Measurements from ENCODE around the gene UBE2J2. TPM values are rescaled to one million over a fixed set of nuclear protein-coding genes. Genes with fewer than 3 reads are reported as not detected.

UBE2J2 gene
- total and polyA plus RNA-seq, 2 experiments from 2014 or later = 47.1 to 70.2 TPM

DNA sequence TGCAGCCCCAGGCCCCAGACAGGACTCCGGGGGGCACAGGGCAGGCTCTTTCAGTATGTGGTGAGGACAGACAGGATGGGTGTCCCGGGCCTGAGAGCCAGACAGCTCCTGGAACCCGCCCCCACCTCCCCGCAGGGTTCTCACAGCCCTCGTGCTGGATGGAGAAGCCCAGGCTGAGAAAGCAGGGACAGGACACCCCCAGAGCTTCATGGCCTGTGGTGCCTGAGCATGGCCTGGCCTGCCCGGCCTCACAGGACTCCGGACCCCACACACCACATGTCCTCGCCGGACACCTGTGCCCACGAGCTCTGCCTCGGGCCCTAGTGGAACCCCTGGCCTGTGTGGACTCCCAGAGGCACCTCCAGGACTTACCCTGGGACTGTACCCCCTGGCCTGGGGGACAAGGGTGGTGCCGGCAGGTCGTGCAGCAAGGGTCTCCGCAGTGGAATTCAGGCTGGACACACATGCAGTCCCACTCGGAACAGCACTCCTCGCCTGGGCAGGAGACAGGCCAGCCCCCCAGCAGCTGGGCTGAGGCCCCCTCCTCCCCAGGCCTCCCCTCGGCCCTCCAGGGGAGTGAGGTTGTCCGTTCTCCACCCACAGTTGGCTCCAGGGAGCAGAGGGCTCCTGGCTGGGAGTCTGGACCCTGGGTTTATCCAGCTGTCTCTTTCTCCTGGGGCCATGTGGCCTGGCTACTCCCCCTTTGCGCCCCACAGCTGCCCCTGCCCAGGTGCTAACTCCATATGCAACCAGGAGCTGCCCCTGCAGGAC, 68.5 kb downstream of the UBE2J2 start:
- ATAC-seq (no peak), DNase-seq (ENCODE audit: low spot score) (no peak)
- Histone ChIP-seq H4K20me1 (replicated peaks; ENCODE audit: insufficient read depth) (no peaks in the 10 kb centered on the region), H3K27me3 (ENCODE audit: insufficient read depth) (peaks cover 13% of the 10 kb centered on the region; the same call in 1 of the 2 replicates), H3K4me2 (no peak overlapping the region), H2AFZ (no peak overlapping the region; the same call in 1 of the 2 replicates), H3F3A (replicated peaks; ENCODE audit: low read depth) (no peaks in the 10 kb centered on the region), H3K79me2 (replicated peaks; ENCODE audit: insufficient read depth) (no peaks in the 10 kb centered on the region), H3K36me3 (ENCODE audit: insufficient read depth) (no peaks in the 10 kb centered on the region), H3K4me3 (no peak overlapping the region), H3K27ac (ENCODE audit: low read depth) (no peak overlapping the region), H3K9me2 (ENCODE audit: insufficient read depth) (no peaks in the 10 kb centered on the region), H3K4me1 (ENCODE audit: insufficient read depth) (no peaks in the 10 kb centered on the region)
- no peaks in the 10 kb centered on the region; the same call in 2 of the 3 replicates for H3K9me3 Mint-ChIP-seq
- peaks cover 10% of the 10 kb centered on the region for H3K27me3 Mint-ChIP-seq (ENCODE audit: insufficient read depth, low read depth, poor library complexity)
- no peak overlapping the region for H3K27ac Mint-ChIP-seq
- no peaks in the 10 kb centered on the region; the same call in 2 of the 3 replicates for H3K4me1 Mint-ChIP-seq
- TF ChIP-seq EZH2phosphoT487 (IDR thresholded peaks at IDR 0.05; ENCODE audit: unreplicated experiment) (no peak), STAT1 (IDR thresholded peaks at IDR 0.05; ENCODE audit: unreplicated experiment) (no peak), ZNF331 (CRISPR knock-in tag; IDR thresholded peaks at IDR 0.05; ENCODE audit: low read depth) (no peak), JUNB (IDR thresholded peaks at IDR 0.05; ENCODE audit: unreplicated experiment) (no peak)
- TF ChIP-seq, protein P1, sequence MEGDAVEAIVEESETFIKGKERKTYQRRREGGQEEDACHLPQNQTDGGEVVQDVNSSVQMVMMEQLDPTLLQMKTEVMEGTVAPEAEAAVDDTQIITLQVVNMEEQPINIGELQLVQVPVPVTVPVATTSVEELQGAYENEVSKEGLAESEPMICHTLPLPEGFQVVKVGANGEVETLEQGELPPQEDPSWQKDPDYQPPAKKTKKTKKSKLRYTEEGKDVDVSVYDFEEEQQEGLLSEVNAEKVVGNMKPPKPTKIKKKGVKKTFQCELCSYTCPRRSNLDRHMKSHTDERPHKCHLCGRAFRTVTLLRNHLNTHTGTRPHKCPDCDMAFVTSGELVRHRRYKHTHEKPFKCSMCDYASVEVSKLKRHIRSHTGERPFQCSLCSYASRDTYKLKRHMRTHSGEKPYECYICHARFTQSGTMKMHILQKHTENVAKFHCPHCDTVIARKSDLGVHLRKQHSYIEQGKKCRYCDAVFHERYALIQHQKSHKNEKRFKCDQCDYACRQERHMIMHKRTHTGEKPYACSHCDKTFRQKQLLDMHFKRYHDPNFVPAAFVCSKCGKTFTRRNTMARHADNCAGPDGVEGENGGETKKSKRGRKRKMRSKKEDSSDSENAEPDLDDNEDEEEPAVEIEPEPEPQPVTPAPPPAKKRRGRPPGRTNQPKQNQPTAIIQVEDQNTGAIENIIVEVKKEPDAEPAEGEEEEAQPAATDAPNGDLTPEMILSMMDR (conservative IDR thresholded peaks at IDR 0.05; ENCODE audit: low read depth in 2 of 2) = no peak
- no peak overlapping the region for H3K4me3 Mint-ChIP-seq
- H3K36me3 Mint-ChIP-seq (ENCODE audit: low read depth) = no peaks in the 10 kb centered on the region

DNA sequence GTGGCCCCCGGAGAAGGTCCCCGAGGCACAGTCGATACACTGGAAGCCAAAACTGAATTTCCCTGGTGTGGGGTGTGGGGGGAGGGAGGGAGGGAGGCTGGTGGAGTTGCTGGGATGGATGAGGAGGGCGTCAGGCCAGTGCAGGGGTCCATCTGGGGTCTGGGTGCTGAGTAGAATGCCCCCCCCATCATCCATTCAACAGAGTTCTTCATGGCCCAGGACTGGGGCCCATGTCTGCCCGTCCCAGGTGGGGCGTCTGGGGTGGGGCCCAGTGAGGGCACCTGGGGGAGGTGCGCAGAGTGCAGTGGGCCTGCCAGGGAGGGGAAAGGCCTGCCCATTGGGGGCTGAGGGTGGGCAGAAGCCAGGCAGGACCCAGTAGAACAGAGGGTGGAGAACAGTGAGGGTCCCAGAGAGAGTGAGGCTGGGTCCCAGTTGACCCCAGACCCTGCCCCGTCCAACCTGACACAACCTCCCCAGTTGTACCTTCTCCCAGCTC, 69.2 kb downstream of the UBE2J2 start:
- H3K4me1 ChIP-seq (ENCODE audit: insufficient read depth) = no peaks in the 10 kb centered on the region
- DNase-seq (ENCODE audit: low spot score) (no peak), ATAC-seq (no peak)
- no peaks in the 10 kb centered on the region for H3F3A ChIP-seq (replicated peaks; ENCODE audit: low read depth)
- H3K9me2 ChIP-seq (ENCODE audit: insufficient read depth) = no peaks in the 10 kb centered on the region
- H3K27me3 ChIP-seq (ENCODE audit: insufficient read depth) = peaks cover 13% of the 10 kb centered on the region; the same call in 1 of the 2 replicates
- Mint-ChIP-seq H3K27ac (no peak overlapping the region), H3K36me3 (ENCODE audit: low read depth) (no peaks in the 10 kb centered on the region), H3K4me3 (no peak overlapping the region), H3K9me3 (no peaks in the 10 kb centered on the region; the same call in 2 of the 3 replicates), H3K27me3 (ENCODE audit: insufficient read depth, low read depth, poor library complexity) (peaks cover 10% of the 10 kb centered on the region), H3K4me1 (no peaks in the 10 kb centered on the region; the same call in 2 of the 3 replicates)
- H3K4me3 ChIP-seq = no peak overlapping the region
- H3K27ac ChIP-seq (ENCODE audit: low read depth) = no peak overlapping the region
- no peak overlapping the region for H2AFZ ChIP-seq
- H3K79me2 ChIP-seq (replicated peaks; ENCODE audit: insufficient read depth) = no peaks in the 10 kb centered on the region
- no peaks in the 10 kb centered on the region for H3K36me3 ChIP-seq (ENCODE audit: insufficient read depth)
- no peak for TF ChIP-seq CREB1 (CRISPR knock-in tag; IDR thresholded peaks at IDR 0.05; ENCODE audit: low read depth)
- TF ChIP-seq STAT1 (IDR thresholded peaks at IDR 0.05; ENCODE audit: unreplicated experiment) = no peak
- TF ChIP-seq, protein P2, sequence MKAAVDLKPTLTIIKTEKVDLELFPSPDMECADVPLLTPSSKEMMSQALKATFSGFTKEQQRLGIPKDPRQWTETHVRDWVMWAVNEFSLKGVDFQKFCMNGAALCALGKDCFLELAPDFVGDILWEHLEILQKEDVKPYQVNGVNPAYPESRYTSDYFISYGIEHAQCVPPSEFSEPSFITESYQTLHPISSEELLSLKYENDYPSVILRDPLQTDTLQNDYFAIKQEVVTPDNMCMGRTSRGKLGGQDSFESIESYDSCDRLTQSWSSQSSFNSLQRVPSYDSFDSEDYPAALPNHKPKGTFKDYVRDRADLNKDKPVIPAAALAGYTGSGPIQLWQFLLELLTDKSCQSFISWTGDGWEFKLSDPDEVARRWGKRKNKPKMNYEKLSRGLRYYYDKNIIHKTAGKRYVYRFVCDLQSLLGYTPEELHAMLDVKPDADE (IDR thresholded peaks at IDR 0.05) = no peak
- TF ChIP-seq ZNF331 (CRISPR knock-in tag; IDR thresholded peaks at IDR 0.05; ENCODE audit: low read depth) = no peak
- H3K4me2 ChIP-seq = no peak overlapping the region
- H4K20me1 ChIP-seq (replicated peaks; ENCODE audit: insufficient read depth) = no peaks in the 10 kb centered on the region

Small RNAs within 50 kb of the gene (microRNA-seq; reads per million reads assigned to microRNA genes)
- gene MIR6726 = not detected
- gene MIR6727 = not detected

Small RNAs within 50 kb of the gene (small RNA-seq; reads per million reads assigned to genes)
- not detected for gene MIR6726 (ENCODE audit: low replicate concordance)

Other genes with a start within 250 kb of the UBE2J2 start
- not detected in 2 replicates for gene RNF223, start 199.5 kb downstream of the UBE2J2 start, total RNA-seq (2014; rRNA removed; shearing (Covaris generic))
- gene RNF223, start 199.5 kb downstream of the UBE2J2 start, polyA plus RNA-seq (2016; fragmentation: Nextera tagmentation; extraction: Ambion mirVana) = not detected in 2 replicates
- gene C1orf159, start 157.8 kb downstream of the UBE2J2 start, total RNA-seq (2014; rRNA removed; shearing (Covaris generic)) = 21.3 and 21.5 TPM in 2 replicates
- 9.6 and 9.9 TPM in 2 replicates for gene C1orf159, start 157.8 kb downstream of the UBE2J2 start, polyA plus RNA-seq (2016; fragmentation: Nextera tagmentation; extraction: Ambion mirVana)
- gene TTLL10, start 100.0 kb downstream of the UBE2J2 start, total RNA-seq (2014; rRNA removed; shearing (Covaris generic)) = 0.45 TPM in 1 of 2 replicates, not detected in the other
- not detected in 2 replicates for gene TTLL10, start 100.0 kb downstream of the UBE2J2 start, polyA plus RNA-seq (2016; fragmentation: Nextera tagmentation; extraction: Ambion mirVana)
- gene TNFRSF18, start 67.3 kb downstream of the UBE2J2 start, total RNA-seq (2014; rRNA removed; shearing (Covaris generic)) = 0.58 and 1.5 TPM in 2 replicates
- gene TNFRSF18, start 67.3 kb downstream of the UBE2J2 start, polyA plus RNA-seq (2016; fragmentation: Nextera tagmentation; extraction: Ambion mirVana) = 0.56 and 1.1 TPM in 2 replicates
- gene TNFRSF4, start 59.7 kb downstream of the UBE2J2 start, total RNA-seq (2014; rRNA removed; shearing (Covaris generic)) = not detected in 2 replicates
- not detected in 2 replicates for gene TNFRSF4, start 59.7 kb downstream of the UBE2J2 start, polyA plus RNA-seq (2016; fragmentation: Nextera tagmentation; extraction: Ambion mirVana)
- 51.6 and 62.6 TPM in 2 replicates for gene SDF4, start 41.9 kb downstream of the UBE2J2 start, total RNA-seq (2014; rRNA removed; shearing (Covaris generic))
- gene SDF4, start 41.9 kb downstream of the UBE2J2 start, polyA plus RNA-seq (2016; fragmentation: Nextera tagmentation; extraction: Ambion mirVana) = 45.0 and 49.2 TPM in 2 replicates
- 26.5 and 33.5 TPM in 2 replicates for gene B3GALT6, start 41.6 kb downstream of the UBE2J2 start, total RNA-seq (2014; rRNA removed; shearing (Covaris generic))
- gene B3GALT6, start 41.6 kb downstream of the UBE2J2 start, polyA plus RNA-seq (2016; fragmentation: Nextera tagmentation; extraction: Ambion mirVana) = 5.5 and 9.3 TPM in 2 replicates
- gene C1QTNF12, start 27.1 kb downstream of the UBE2J2 start, total RNA-seq (2014; rRNA removed; shearing (Covaris generic)) = 3.0 and 4.1 TPM in 2 replicates
- gene C1QTNF12, start 27.1 kb downstream of the UBE2J2 start, polyA plus RNA-seq (2016; fragmentation: Nextera tagmentation; extraction: Ambion mirVana) = 4.1 and 4.2 TPM in 2 replicates
- gene SCNN1D, start 6.6 kb upstream of the UBE2J2 start, total RNA-seq (2014; rRNA removed; shearing (Covaris generic)) = 0.70 and 1.4 TPM in 2 replicates
- 1.7 and 1.8 TPM in 2 replicates for gene SCNN1D, start 6.6 kb upstream of the UBE2J2 start, polyA plus RNA-seq (2016; fragmentation: Nextera tagmentation; extraction: Ambion mirVana)
- 27.7 and 31.9 TPM in 2 replicates for gene ACAP3, start 34.1 kb upstream of the UBE2J2 start, total RNA-seq (2014; rRNA removed; shearing (Covaris generic))
- gene ACAP3, start 34.1 kb upstream of the UBE2J2 start, polyA plus RNA-seq (2016; fragmentation: Nextera tagmentation; extraction: Ambion mirVana) = 6.4 and 8.1 TPM in 2 replicates
- gene PUSL1, start 34.7 kb upstream of the UBE2J2 start, total RNA-seq (2014; rRNA removed; shearing (Covaris generic)) = 49.9 and 55.8 TPM in 2 replicates
- 41.5 and 43.9 TPM in 2 replicates for gene PUSL1, start 34.7 kb upstream of the UBE2J2 start, polyA plus RNA-seq (2016; fragmentation: Nextera tagmentation; extraction: Ambion mirVana)
- gene INTS11, start 50.8 kb upstream of the UBE2J2 start, total RNA-seq (2014; rRNA removed; shearing (Covaris generic)) = 140 and 161 TPM in 2 replicates
- 102 and 110 TPM in 2 replicates for gene INTS11, start 50.8 kb upstream of the UBE2J2 start, polyA plus RNA-seq (2016; fragmentation: Nextera tagmentation; extraction: Ambion mirVana)
- 12.9 and 13.5 TPM in 2 replicates for gene CPTP, start 50.9 kb upstream of the UBE2J2 start, total RNA-seq (2014; rRNA removed; shearing (Covaris generic))
- gene CPTP, start 50.9 kb upstream of the UBE2J2 start, polyA plus RNA-seq (2016; fragmentation: Nextera tagmentation; extraction: Ambion mirVana) = 8.1 and 8.2 TPM in 2 replicates
- 0.14 TPM in 1 of 2 replicates, not detected in the other for gene TAS1R3, start 57.4 kb upstream of the UBE2J2 start, total RNA-seq (2014; rRNA removed; shearing (Covaris generic))
- 0.12 TPM in 1 of 2 replicates, not detected in the other for gene TAS1R3, start 57.4 kb upstream of the UBE2J2 start, polyA plus RNA-seq (2016; fragmentation: Nextera tagmentation; extraction: Ambion mirVana)
- gene DVL1, start 75.6 kb upstream of the UBE2J2 start, total RNA-seq (2014; rRNA removed; shearing (Covaris generic)) = 62.7 and 69.7 TPM in 2 replicates
- gene DVL1, start 75.6 kb upstream of the UBE2J2 start, polyA plus RNA-seq (2016; fragmentation: Nextera tagmentation; extraction: Ambion mirVana) = 13.5 and 15.4 TPM in 2 replicates
- gene MXRA8, start 84.7 kb upstream of the UBE2J2 start, total RNA-seq (2014; rRNA removed; shearing (Covaris generic)) = 11.7 and 17.2 TPM in 2 replicates
- gene MXRA8, start 84.7 kb upstream of the UBE2J2 start, polyA plus RNA-seq (2016; fragmentation: Nextera tagmentation; extraction: Ambion mirVana) = 7.6 and 9.1 TPM in 2 replicates
- 156 and 167 TPM in 2 replicates for gene AURKAIP1, start 101.4 kb upstream of the UBE2J2 start, total RNA-seq (2014; rRNA removed; shearing (Covaris generic))
- 355 and 369 TPM in 2 replicates for gene AURKAIP1, start 101.4 kb upstream of the UBE2J2 start, polyA plus RNA-seq (2016; fragmentation: Nextera tagmentation; extraction: Ambion mirVana)
- gene CCNL2, start 125.5 kb upstream of the UBE2J2 start, total RNA-seq (2014; rRNA removed; shearing (Covaris generic)) = 146 and 147 TPM in 2 replicates
- gene CCNL2, start 125.5 kb upstream of the UBE2J2 start, polyA plus RNA-seq (2016; fragmentation: Nextera tagmentation; extraction: Ambion mirVana) = 99.4 and 115 TPM in 2 replicates
- 158 and 173 TPM in 2 replicates for gene MRPL20, start 133.4 kb upstream of the UBE2J2 start, total RNA-seq (2014; rRNA removed; shearing (Covaris generic))
- gene MRPL20, start 133.4 kb upstream of the UBE2J2 start, polyA plus RNA-seq (2016; fragmentation: Nextera tagmentation; extraction: Ambion mirVana) = 319 and 344 TPM in 2 replicates
- 1.7 and 1.8 TPM in 2 replicates for gene ANKRD65, start 147.4 kb upstream of the UBE2J2 start, total RNA-seq (2014; rRNA removed; shearing (Covaris generic))
- gene ANKRD65, start 147.4 kb upstream of the UBE2J2 start, polyA plus RNA-seq (2016; fragmentation: Nextera tagmentation; extraction: Ambion mirVana) = 1.6 and 2.6 TPM in 2 replicates
- gene VWA1, start 161.8 kb upstream of the UBE2J2 start, total RNA-seq (2014; rRNA removed; shearing (Covaris generic)) = 21.9 and 31.5 TPM in 2 replicates
- gene VWA1, start 161.8 kb upstream of the UBE2J2 start, polyA plus RNA-seq (2016; fragmentation: Nextera tagmentation; extraction: Ambion mirVana) = 7.2 and 7.9 TPM in 2 replicates
- gene ATAD3C, start 175.8 kb upstream of the UBE2J2 start, total RNA-seq (2014; rRNA removed; shearing (Covaris generic)) = 0.45 and 1.2 TPM in 2 replicates
- gene ATAD3C, start 175.8 kb upstream of the UBE2J2 start, polyA plus RNA-seq (2016; fragmentation: Nextera tagmentation; extraction: Ambion mirVana) = 1.1 and 1.3 TPM in 2 replicates
- 61.4 and 63.4 TPM in 2 replicates for gene ATAD3B, start 197.9 kb upstream of the UBE2J2 start, total RNA-seq (2014; rRNA removed; shearing (Covaris generic))
- gene ATAD3B, start 197.9 kb upstream of the UBE2J2 start, polyA plus RNA-seq (2016; fragmentation: Nextera tagmentation; extraction: Ambion mirVana) = 32.3 and 37.8 TPM in 2 replicates
- gene ATAD3A, start 238.3 kb upstream of the UBE2J2 start, total RNA-seq (2014; rRNA removed; shearing (Covaris generic)) = 71.4 and 80.3 TPM in 2 replicates
- 36.5 and 39.3 TPM in 2 replicates for gene ATAD3A, start 238.3 kb upstream of the UBE2J2 start, polyA plus RNA-seq (2016; fragmentation: Nextera tagmentation; extraction: Ambion mirVana)

All from GM23338 (cell line).